Stimulated activated CD8-positive, alpha-beta memory T cell treated with anti-CD3 and anti-CD28 coated beads, Interleukin-2, amount 100 ng/mL, for 1 hour (primary cell): ENCODE measurements around the gene DAND5.
"Not testable (repeated sequence)": the region's sequence is repeated elsewhere in the genome, so short reads cannot be mapped to it uniquely, and the experiment has no call there.

Source experiments
- DNase-seq, 2 donors: peaks; one replicate each; pipeline ENCODE4 v3.0.0-alpha.2; 2020; ENCODE audit warnings: low read depth in 2 of 2

DAND5 gene

DNA sequence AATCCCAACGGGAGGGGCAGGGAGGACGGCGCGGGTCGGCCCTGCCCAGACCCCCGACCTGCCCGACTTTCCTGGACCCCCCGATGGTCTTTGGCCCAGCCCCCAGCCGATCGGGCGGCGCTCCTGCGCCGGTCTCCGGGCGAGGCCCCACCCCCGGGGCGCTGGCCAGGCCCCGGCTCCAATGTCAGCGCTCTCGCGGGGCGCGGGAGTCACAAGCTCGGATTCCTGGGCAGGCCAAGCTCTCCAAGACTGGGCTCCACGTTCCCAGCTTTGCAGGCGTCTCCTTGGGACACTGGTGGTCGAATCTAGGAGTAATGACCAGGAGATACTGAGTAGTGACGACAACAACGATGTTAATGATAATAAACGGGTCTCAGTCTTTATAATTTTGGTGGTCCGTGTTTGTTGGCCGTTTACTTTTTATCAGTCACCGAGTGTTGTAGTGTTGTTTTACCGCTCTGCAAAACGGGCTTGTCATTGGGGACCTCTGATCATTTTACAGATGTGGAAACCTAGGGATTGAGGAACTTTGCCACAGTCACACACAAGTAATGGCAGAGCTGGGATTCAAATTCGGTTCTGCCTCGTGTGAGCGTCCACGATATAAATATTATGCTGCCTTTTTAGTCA is 23.2 kb upstream of the DAND5 start:
- DNase-seq: peak in 1 of 2 donors; percentile 33

DNA sequence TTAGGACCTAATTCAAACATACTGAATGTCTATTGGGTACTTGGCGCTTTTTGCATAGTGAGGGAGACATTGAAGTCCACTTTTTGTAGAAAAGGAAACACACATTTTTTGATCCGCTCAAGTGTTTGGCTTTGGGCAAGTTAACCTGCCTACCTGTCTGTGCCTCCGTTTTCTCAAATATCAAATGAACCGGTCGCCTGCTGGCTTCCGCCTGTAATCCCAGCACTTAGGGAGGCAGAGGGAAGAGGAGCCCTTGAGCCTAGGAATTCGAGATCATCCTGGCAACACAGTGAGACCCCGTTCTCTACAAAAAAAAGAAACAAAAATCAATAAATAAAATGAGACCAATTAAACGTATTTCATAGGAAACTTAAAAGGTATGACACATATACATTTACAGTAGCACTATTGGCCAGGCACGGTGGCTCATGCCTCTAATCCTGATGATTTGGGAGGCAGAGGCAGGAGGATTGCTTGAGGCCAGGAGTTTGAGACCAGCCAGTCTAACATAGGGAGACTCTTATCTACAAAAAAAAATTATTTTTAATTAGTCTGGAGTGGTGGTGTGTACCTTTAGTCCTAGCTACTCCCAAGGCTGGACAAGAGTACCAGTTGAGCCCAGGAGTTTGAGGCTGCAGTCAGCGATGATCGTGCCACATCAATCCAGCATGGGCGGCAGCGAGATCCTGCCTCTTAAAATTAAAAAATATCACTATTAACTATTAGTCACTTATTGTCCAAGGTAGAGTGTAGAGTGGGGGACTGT is 22.5 kb upstream of the DAND5 start:
- DNase-seq: no peak

DNA sequence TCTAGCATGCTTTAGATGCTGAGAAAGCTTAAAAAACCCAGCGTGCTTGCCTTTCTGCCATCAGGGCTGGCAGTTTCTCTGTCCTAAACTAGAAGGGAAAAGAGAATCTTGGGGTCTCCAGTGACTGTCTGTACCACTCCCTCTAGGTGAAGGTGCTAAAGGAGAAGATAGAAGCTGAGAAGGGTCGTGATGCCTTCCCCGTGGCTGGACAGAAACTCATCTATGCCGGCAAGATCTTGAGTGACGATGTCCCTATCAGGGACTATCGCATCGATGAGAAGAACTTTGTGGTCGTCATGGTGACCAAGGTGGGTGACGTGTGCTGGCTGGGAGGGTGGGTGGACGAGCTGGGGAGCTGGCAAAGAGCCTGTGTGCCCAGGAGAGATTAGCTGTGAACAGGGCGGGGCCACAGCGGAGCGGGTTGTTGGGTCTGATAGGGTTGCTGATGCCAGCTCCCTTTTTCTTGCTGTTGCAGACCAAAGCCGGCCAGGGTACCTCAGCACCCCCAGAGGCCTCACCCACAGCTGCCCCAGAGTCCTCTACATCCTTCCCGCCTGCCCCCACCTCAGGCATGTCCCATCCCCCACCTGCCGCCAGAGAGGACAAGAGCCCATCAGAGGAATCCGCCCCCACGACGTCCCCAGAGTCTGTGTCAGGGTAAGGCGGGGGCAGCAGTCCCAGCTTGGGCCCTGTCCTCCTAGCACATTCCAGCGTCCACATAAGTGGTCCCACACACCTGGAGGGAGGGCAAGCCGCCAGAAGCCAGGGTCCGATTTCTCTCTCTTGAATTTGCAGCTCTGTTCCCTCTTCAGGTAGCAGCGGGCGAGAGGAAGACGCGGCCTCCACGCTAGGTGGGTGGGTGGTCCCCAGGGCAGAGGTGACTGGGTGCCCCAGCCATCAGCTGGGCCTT is 21.4 kb upstream of the DAND5 start:
- no peak for DNase-seq

DNA sequence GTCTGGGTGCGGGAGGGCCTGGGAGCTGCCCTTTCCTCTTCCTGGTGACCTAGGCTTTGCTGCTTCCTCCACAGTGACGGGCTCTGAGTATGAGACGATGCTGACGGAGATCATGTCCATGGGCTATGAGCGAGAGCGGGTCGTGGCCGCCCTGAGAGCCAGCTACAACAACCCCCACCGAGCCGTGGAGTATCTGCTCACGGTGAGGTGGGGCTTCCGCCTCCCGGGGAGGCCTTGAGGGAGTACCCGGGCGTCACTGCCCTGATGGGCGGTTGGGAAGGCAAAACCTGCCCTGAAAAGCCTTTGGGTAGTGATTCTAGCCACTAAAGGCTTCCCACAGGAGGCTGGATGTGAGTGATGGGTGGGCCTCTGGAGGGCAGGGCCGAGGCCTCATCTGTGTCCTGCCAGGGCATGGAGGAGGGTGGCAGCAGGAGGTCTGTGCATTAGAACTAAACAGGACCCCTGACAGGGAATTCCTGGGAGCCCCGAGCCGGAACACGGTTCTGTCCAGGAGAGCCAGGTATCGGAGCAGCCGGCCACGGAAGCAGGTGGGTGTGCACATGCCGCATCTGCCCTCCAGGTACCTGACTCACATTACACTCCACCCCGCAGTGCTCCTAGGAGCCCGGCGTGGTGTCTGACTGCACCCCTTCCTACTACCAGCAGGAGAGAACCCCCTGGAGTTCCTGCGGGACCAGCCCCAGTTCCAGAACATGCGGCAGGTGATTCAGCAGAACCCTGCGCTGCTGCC is 20.6 kb upstream of the DAND5 start:
- DNase-seq: no peak

DNA sequence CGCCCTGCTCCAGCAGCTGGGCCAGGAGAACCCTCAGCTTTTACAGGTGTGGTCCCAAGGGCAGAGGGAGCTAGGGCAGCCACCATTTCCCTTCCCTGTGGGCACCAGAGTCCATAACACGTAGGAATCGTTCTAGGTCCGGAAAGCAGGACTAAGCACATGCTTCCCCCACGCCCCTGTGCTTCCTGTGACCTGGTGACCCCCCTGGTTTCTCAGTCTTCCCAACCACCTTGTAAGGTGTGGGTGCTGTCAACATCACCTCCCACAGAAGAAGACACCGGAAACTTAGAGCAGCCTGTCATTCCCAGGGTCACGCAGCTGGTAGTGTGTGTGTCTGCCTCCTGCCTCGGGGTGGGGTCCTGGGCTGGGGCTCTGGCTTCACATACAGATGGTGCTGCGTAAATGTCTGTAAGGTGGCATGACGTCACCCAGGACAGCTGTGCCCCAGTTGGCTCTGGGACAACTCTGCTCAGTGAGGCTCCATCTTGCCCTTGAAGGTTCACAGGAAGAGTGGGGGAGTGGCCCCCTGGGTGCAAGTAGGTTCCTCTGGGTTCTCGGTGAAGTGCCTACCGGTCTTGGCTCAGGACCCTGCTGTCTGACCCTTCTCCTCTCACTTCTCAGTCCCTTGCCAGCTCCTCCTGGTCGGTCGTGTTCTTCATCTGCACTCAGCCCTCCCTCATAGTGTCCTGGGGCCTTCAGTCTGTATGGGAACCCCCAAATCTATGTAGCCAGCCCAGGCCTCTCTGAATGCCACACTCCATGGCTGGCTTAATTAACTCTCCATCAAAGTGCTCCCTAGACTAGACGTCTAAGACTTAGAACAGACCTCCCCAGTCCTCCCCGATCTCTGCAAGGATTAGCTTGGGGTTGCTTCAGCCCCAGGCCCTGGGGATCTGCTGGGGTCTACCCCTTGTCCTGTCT is 19.8 kb upstream of the DAND5 start:
- no peak for DNase-seq

DNA sequence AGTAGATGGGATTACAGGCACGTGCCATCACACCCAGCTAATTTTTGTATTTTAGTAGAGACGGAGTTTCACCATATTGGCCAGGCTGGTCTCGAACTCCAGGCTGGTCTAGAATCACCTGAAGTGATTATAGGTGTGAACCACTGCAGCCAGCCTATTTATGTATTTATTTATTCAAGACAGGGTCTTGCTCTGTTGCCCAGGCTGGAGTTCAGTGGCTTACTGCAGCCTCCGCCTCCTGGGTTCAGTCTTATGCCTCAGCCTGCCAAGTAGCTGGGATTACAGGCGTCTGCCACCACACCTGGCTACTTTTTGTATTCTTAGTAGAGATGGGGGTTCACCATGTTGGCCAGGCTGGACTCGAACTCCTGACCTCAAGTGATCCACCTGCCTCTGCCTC is 17.3 kb upstream of the DAND5 start:
- DNase-seq: not testable (repeated sequence)

DNA sequence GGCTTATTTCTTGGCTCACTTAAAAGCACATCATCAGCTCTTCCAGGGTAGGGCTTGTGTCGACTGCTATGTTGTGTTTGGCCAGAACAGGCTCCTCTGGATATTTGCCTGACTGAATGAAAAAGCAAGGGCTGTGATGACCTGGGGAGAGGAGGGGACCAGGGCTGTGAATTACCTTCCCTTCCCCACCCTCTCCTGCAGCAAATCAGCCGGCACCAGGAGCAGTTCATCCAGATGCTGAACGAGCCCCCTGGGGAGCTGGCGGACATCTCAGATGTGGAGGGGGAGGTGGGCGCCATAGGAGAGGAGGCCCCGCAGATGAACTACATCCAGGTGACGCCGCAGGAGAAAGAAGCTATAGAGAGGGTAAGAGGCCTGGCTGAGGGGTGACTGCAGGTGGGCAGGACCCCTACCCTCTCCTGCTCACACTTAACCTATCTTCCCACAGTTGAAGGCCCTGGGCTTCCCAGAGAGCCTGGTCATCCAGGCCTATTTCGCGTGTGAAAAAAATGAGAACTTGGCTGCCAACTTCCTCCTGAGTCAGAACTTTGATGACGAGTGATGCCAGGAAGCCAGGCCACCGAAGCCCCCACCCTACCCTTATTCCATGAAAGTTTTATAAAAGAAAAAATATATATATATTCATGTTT is 16.8 kb upstream of the DAND5 start:
- no peak for DNase-seq

DNA sequence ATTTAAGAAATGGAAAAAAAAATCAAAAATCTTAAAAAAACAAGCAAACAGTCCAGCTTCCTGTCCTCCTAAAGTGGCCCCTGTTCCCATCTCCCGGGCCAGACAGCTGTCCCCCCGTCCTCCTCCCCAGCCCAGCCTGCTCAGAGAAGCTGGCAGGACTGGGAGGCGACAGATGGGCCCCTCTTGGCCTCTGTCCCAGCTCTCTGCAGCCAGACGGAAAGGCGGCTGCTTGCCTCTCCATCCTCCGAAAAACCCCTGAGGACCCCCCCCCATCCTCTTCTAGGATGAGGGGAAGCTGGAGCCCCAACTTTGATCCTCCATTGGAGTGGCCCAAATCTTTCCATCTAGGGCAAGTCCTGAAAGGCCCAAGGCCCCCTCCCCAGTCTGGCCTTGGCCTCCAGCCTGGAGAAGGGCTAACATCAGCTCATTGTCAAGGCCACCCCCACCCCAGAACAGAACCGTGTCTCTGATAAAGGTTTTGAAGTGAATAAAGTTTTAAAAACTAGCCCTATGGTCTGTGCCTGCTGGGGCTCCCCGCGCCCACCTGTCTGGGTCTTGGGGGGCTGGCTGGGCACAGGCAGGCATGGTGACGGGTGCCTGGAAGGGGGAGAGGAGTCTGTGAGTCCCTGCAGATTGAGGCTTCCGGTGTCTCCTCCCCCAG is 16.1 kb upstream of the DAND5 start:
- DNase-seq: no peak

DNA sequence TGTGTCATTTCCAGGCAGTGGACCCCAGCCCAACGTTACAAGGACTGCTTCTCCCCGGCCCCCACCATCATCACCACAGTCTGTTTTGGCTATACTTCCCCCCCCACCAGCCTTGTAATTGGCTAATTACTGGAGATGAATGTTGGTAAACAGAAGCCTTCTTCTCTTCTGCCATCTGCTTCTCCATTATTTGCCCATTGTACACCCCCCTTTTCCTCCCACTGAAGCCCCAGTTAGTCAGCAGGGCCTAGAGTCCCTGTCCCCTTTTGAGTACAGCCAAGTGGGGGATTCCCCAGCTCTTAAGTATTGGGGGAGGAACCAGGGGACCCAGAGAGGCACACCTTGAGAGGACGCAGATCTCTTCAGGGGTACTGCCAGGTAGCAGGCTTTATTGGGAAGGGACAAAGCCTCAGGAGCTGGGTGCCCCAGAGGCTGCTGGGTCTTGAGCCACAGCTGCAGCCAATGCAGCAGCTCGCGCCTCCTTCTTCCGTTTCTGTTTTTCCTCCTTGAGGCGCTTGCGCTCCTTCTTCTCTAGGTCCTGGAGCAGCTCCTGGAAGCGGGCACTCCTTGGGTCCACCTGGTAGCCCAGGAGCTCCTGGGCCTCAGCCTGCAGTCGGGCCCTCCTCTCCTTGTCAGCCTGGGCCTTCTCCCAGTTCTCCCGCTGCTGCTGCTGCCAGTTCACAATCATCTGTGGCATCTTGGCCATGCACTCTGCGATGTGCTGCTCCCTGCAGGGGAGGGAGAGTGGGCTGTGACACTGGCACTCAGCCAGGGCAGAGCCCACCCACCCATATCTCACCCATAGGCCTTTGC is 15.4 kb upstream of the DAND5 start:
- no peak for DNase-seq

DNA sequence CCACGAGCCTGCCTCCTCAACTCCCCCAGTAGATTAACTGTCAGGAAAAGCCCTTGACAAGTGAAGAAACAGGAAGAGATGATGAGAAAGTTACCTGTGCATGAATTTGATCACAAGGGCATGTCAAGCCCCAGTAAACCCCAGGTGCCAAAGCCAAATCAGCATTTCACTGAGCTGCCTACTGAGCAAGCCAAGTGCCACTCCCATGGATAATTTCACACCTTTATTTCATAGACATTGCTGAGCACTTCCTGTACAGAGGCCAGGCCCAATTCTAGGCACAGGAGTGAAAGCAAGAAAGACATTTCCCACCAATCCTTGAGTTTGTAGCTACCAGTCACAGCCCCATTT is 14.8 kb upstream of the DAND5 start:
- no peak for DNase-seq

DNA sequence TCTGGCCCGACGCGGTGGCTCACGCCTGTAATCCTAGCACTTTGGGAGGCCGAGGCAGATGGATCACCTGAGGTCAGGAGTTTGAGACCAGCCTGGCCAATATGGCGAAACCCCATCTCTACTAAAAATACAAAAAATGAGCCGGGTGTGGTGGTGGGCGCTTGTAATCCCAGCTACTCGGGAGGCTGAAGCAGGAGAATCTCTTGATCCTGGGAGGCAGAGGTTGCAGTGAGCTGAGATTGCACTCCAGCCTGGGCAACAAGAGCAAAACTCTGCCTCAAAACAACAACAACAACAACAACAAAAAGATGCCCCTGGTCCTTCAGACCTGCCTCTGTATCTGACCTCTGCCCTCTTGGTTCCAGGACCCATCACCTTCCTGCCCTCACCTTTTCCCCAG is 13.8 kb upstream of the DAND5 start:
- DNase-seq: not testable (repeated sequence)

DNA sequence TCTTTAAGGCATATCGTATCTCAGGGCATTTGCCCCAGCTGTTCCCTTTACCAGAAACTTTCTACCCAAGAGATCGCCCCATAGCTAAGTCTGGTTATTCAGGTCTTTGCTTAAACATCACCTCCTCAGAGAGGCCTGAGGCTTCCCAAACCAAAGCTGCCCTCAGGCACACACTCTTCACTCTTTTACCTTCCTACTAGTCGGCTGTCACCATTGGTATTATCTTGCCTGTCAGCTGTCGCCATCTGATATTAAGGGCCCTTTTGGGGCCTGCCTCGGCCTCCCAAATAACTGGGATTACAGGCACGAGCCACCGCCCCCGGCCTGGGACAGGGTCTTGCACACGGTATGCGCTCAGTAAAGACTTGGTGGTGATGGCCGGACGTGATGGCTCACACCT is 13.4 kb upstream of the DAND5 start:
- DNase-seq: no peak

DNA sequence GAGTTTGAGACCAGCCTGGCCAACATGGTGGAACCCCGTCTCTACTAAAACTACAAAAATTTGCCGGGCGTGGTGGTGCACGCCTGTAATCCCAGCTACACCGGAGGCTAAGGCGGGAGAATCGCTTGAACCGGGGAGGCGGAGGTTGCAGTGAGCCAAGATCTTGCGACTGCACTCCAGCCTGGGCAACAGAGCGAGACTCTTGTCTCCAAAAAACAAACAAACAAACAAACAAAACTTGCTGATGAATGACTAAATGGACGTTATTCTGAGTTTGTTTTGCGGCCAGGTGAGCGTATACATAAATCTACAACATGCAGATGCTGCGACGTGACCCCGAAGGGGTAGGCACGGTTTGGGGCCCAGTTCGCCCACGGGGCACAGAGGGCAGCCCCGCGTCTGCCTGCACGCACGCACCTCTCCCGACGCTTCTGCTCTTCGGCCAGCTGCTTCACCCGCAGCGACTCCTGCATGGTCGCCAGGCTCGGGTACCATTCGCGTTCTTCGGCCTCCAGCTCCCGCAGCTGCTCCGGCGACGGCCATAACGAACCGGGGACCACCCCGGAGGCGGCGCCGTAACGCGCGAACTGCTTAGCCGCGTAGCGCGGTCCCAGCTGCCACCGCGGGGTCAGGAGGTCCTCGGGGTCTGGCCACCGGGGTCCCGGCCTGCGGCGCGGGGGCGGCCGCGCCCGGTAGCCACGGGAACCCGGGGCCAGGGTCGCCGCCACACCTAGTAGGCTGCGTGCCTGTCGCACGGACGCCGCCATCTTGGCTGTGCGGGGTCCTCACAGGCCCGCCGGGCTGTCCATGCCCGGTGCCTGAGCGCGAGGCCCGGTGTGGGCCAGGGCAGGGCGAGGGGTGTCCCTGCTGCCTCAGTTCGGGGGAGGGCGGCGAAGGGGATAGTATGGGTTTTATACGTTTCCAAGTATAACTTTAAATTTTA is 12.7 kb upstream of the DAND5 start, which contains the start of gene GADD45GIP1:
Gene GADD45GIP1, minus strand, starts transcription at position 778 of the 943 bp plus-strand sequence. Its CDS starts 11 bp downstream, at position 767.
- DNase-seq: peak; percentile 58 to 66

DNA sequence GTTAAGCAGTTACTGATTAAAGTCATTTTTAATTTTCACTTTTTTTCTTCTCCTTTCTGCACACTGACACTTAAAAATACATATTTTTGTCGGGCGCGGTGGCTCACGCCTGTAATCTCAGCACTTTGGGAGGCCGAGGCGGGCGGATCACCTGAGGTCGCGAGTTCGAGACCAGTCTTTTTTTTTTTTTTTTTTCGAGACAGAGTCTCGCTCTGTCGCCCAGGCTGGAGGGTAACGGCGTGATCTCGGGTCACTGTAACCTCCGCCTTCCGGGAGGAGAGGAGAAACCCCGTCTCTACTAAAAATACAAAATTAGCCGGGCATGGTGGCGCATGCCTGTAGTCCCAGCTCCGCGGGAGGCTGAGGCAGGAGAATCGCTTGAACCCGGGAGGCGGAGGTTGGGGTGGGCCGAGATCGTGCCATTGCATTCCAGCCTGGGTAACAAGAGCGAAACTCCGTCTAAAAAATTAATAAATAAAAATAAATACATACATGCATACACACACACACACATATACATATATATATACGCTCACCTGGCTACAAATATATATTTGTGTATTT is 11.9 kb upstream of the DAND5 start:
- not testable (repeated sequence) for DNase-seq

DNA sequence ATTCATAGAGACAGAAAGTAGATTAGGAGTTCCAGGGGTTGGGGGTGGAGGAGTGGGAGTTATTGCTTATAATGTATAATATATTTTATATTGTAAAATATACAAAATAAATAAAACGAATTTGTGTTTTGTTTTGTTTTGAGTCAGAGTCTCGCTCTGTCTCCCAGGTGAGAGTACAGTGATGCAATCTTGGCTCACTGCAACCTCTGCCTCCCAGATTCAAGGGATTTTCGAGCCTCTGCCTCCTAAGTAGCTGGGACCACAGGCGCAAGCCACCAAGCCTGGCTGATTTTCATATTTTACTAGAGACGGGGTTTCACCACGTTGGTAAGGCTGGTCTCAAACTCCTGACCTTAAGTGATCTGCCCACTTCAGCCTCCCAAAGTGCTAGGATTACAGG is 9.9 kb upstream of the DAND5 start:
- no peak for DNase-seq

DNA sequence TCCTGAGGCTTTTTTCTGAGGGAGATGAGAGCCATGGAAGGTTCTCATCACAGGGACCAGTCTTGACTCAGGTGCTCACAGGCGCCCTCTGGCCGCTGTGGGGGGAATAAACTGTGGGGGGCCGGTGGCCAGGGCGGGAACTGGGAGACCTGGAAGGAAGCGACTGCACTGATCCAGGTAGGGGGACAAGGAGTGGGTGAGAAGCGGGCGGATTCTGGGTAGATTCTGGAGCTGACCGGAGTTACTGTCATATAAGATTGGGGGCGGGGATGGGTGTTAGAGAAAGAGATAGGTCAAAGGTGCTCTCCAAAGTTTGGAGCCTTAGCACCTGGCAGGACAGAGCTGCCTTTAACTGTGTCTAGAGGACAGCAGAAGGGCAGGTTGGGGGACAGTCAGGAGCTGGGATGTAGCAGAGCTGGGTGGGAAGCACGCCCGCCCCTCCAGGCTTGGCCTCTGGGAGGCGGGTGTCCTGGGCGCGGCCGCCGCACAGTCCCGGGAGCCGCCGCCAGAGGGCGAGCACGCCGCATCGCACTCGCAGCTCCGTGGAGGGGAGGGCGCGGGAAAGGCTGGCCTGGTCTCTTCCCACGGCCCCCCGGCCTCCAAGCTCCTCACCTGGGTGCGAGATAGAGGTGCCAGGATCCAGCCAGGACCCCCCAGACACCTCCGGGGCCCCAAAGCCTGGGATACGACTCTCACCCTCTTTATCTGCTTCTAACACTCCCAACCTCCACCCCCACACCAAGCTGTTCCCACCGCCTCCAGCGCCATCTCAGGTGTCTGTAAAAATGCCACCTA is 4.2 kb upstream of the DAND5 start:
- peak; percentile 57 to 61 for DNase-seq

DNA sequence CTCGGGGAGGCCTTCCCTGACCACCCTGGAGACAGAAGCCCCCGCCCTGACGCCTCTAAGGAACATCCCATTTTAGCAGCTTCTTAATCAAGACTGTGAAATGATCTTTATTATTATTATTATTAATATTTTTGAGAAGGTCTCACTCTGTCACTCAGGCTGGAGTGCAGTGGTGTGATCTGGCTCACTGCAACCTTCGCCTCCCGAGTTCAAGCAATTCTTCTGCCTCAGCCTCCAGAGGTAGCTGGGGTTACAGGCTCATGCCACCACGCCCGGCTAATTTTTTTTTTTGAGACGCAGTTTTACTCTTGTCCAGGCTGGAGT is 3.6 kb upstream of the DAND5 start:
- no peak for DNase-seq
